Measurements from ENCODE around the gene CLDN19.

DNA sequence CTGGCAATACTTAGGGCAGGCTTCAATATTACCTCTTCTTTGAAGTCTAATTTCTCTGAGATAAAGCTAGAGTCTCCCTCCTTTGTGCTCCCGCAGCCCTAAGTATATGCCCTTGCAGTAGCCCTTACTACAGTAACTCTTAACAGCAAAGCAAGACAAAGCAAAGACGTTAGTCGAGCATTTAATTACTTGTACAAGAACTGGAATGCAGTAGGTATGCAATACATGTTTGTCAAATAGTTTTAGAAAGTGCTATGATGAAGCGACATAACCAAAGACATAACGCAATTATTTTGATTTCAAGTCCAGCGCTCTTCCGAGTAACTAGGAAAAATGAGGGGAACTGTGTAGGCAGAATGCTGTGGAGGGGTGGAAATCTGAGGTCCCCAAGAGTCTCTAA is 25.2 kb upstream of the CLDN19 start:
- TF ChIP-seq, protein P1, sequence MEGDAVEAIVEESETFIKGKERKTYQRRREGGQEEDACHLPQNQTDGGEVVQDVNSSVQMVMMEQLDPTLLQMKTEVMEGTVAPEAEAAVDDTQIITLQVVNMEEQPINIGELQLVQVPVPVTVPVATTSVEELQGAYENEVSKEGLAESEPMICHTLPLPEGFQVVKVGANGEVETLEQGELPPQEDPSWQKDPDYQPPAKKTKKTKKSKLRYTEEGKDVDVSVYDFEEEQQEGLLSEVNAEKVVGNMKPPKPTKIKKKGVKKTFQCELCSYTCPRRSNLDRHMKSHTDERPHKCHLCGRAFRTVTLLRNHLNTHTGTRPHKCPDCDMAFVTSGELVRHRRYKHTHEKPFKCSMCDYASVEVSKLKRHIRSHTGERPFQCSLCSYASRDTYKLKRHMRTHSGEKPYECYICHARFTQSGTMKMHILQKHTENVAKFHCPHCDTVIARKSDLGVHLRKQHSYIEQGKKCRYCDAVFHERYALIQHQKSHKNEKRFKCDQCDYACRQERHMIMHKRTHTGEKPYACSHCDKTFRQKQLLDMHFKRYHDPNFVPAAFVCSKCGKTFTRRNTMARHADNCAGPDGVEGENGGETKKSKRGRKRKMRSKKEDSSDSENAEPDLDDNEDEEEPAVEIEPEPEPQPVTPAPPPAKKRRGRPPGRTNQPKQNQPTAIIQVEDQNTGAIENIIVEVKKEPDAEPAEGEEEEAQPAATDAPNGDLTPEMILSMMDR (IDR thresholded peaks at IDR 0.05), result no peak
- TF ChIP-seq POLR2AphosphoS5 (IDR thresholded peaks at IDR 0.05; ENCODE audit: low read depth, low read length), result no peak
- TF ChIP-seq, protein P2, sequence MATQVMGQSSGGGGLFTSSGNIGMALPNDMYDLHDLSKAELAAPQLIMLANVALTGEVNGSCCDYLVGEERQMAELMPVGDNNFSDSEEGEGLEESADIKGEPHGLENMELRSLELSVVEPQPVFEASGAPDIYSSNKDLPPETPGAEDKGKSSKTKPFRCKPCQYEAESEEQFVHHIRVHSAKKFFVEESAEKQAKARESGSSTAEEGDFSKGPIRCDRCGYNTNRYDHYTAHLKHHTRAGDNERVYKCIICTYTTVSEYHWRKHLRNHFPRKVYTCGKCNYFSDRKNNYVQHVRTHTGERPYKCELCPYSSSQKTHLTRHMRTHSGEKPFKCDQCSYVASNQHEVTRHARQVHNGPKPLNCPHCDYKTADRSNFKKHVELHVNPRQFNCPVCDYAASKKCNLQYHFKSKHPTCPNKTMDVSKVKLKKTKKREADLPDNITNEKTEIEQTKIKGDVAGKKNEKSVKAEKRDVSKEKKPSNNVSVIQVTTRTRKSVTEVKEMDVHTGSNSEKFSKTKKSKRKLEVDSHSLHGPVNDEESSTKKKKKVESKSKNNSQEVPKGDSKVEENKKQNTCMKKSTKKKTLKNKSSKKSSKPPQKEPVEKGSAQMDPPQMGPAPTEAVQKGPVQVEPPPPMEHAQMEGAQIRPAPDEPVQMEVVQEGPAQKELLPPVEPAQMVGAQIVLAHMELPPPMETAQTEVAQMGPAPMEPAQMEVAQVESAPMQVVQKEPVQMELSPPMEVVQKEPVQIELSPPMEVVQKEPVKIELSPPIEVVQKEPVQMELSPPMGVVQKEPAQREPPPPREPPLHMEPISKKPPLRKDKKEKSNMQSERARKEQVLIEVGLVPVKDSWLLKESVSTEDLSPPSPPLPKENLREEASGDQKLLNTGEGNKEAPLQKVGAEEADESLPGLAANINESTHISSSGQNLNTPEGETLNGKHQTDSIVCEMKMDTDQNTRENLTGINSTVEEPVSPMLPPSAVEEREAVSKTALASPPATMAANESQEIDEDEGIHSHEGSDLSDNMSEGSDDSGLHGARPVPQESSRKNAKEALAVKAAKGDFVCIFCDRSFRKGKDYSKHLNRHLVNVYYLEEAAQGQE (IDR thresholded peaks at IDR 0.05; ENCODE audit: insufficient read depth in 1 of 2, low read depth in 2 of 2, low read length in 1 of 2), result no peak
- no peak for TF ChIP-seq SIN3A (IDR thresholded peaks at IDR 0.05; ENCODE audit: borderline replicate concordance, insufficient read depth, low read depth, low read length)
